OCI-LY1 (cell line): Measurements from ENCODE around the gene SUSD1.

Experiments used
- EZH2 ChIP-seq: fragments of 200-600 bp; sonication (generic), shearing (Covaris generic); IDR thresholded peaks from 2 replicates; pipeline ENCODE4 v1.8.0; 2017; ENCODE audit warnings: borderline replicate concordance, mixed run types, mild to moderate bottlenecking, antibody characterized with exemption, low read length, moderate library complexity, mixed read lengths
- TF ChIP-seq, protein P1 (sequence below): fragments of 200-600 bp; sonication (generic), shearing (Covaris generic); IDR thresholded peaks from 2 replicates; pipeline ENCODE4 v1.5.1; 2017; ENCODE audit warnings: mild to moderate bottlenecking, antibody characterized with exemption, low read length, moderate library complexity, mixed read lengths

DNA sequence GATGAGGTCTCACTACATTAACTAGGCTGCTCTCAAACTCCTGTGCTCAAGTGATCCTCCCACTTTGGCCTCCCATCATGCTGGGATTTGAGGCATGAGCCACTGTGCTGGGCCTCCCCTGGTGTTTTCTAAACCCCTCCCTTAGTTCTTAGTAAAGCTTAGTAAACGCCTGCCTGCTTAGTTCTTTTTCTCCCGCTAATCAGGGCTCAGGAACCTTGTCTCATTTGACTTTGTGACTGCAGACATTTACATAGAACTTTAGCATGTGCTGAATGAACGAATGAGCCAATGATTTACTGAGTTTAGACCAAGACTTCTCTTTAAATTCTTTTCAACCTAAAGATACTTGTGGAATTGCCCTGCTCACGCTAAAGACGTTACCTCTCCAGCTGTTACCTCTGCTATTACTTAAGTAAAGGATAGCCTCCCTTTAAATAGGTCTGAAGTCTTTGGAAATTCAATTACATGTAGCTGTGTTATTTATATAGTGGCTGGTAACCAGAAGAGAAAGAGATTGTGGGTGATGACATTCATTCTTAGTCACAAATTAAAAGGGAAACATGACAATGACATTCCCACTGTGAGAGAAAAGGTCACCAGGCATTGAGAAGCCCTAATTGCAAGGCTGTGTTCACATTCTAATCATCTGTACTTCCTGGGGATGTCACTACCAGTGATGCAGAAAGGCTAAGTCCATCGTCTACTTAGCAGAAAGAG is 18.6 kb upstream of the SUSD1 start:
- TF ChIP-seq, protein P1, sequence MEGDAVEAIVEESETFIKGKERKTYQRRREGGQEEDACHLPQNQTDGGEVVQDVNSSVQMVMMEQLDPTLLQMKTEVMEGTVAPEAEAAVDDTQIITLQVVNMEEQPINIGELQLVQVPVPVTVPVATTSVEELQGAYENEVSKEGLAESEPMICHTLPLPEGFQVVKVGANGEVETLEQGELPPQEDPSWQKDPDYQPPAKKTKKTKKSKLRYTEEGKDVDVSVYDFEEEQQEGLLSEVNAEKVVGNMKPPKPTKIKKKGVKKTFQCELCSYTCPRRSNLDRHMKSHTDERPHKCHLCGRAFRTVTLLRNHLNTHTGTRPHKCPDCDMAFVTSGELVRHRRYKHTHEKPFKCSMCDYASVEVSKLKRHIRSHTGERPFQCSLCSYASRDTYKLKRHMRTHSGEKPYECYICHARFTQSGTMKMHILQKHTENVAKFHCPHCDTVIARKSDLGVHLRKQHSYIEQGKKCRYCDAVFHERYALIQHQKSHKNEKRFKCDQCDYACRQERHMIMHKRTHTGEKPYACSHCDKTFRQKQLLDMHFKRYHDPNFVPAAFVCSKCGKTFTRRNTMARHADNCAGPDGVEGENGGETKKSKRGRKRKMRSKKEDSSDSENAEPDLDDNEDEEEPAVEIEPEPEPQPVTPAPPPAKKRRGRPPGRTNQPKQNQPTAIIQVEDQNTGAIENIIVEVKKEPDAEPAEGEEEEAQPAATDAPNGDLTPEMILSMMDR, result no peak
- TF ChIP-seq EZH2, result no peak
